ENCODE data around the gene GRM3. TPM values are rescaled to one million over a fixed set of nuclear protein-coding genes. Genes with fewer than 3 reads are reported as not detected.

GRM3 gene
- total RNA-seq, 2 donors from 2014 or later, result not detected

DNA sequence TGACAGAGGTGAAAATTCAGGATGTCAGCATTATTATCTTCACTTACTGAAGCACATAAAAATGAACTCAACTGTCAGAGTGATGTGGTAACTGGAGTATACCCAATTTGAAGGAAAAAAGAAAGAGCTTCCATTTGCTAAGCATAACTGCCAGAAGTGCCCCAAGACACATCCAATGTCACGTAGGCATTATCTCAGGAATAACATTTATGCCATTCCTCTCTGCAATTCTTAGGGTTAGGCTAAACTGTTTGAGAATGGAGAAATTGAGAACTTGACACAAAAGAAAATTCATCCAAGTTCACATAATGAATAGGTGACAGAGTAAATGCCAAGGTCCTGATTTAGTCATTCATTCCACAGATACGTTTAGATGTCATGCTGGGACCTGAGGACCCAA is 148.6 kb downstream of the GRM3 start:
- Histone ChIP-seq H3K4me1 (no peaks in the 10 kb centered on the region), H3K4me3 (no peak overlapping the region), H3K36me3 (no peaks in the 10 kb centered on the region), H3K9me3 (no peaks in the 10 kb centered on the region), H3K27me3 (no peaks in the 10 kb centered on the region), H3K27ac (no peak overlapping the region)
- TF ChIP-seq, protein P1, sequence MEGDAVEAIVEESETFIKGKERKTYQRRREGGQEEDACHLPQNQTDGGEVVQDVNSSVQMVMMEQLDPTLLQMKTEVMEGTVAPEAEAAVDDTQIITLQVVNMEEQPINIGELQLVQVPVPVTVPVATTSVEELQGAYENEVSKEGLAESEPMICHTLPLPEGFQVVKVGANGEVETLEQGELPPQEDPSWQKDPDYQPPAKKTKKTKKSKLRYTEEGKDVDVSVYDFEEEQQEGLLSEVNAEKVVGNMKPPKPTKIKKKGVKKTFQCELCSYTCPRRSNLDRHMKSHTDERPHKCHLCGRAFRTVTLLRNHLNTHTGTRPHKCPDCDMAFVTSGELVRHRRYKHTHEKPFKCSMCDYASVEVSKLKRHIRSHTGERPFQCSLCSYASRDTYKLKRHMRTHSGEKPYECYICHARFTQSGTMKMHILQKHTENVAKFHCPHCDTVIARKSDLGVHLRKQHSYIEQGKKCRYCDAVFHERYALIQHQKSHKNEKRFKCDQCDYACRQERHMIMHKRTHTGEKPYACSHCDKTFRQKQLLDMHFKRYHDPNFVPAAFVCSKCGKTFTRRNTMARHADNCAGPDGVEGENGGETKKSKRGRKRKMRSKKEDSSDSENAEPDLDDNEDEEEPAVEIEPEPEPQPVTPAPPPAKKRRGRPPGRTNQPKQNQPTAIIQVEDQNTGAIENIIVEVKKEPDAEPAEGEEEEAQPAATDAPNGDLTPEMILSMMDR (IDR thresholded peaks at IDR 0.05), result no peak
- no peak for DNase-seq (ENCODE audit: low spot score)

DNA sequence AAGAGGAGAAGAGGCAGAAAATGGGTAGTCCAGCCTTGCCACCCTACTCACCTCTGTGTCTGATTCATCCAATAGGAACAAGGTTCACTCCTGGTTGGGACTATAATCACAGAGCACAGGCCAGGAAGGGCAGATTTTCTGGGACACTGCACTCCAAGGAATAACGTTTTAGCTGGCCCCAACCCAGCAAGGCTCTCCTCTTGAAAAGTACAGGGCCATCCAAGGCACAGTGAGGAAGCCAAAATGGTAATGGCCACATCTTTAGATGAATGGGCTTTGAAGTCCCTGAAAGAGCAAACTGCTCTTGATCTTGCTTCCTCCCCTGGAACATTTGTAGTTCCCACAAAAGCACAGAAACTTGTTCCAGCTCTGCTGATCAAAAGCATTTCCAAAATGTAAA is 149.4 kb downstream of the GRM3 start:
- Histone ChIP-seq H3K9me3 (no peaks in the 10 kb centered on the region), H3K4me1 (no peaks in the 10 kb centered on the region), H3K27ac (no peak overlapping the region), H3K36me3 (no peaks in the 10 kb centered on the region), H3K27me3 (no peaks in the 10 kb centered on the region), H3K4me3 (no peak overlapping the region)
- TF ChIP-seq, protein P1 (IDR thresholded peaks at IDR 0.05), result no peak
- DNase-seq (ENCODE audit: low spot score), result no peak

DNA sequence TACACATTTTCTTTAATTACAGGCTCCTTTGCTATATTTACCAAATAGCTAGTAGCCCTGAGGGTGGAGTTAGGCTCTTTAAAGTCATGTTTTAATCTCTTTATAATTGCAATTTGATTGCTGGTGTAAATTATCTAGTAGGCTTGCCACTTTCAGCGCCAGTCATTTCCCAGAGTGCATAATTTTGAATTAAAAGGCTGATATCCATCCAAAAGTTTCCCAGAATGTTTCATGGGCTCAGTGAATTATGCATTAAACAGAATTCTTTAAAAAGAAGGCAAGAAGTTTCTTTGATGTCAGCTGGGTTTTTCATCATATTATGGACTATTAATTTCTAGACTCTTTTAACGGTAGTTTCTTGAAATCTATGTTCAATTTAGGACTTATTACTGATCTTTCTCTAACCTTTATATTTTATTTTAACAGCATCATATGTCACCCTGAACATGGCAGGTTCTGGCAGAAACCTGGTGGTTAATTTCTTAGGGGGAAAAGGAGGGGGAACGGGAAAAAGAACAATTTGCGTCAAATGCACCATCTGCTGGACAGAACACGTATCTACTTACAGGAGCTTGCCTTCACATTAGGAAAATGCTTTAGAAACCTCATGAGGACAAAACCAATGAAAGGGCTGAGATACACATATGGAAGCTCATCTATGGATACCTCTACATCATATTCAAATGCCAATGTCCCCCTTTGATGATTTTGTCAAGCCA is 171.1 kb downstream of the GRM3 start:
- TF ChIP-seq, protein P1 (IDR thresholded peaks at IDR 0.05), result peak in 1 of 2 donors; percentile 60

DNA sequence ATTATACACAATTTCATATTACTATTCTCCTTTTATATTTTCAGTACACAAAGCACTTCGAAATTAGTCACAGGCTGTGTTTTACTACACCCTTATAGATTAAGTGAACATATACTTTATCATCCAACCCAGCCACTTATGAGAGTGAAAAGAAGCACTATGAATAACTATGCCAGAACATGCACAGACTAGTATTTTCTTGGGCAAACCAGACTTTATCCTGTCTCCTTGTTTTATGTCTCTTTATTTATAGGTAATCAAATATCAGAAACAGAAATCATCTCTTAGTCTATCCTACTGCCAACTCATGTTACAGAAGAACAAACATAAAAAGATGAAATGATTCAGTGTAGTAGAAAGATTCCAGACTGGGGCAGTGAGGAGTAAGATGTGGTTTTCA is 171.8 kb downstream of the GRM3 start:
- H3K36me3 ChIP-seq, result no peaks in the 10 kb centered on the region
- TF ChIP-seq, protein P1 (IDR thresholded peaks at IDR 0.05), result no peak

More for the DNA sequence above, 171.1 kb downstream of the GRM3 start:
- Histone ChIP-seq H3K4me3 (no peak overlapping the region), H3K36me3 (no peaks in the 10 kb centered on the region), H3K27me3 (no peaks in the 10 kb centered on the region), H3K9me3 (no peaks in the 10 kb centered on the region), H3K4me1 (no peaks in the 10 kb centered on the region), H3K27ac (no peak overlapping the region)
- DNase-seq (ENCODE audit: low spot score), result no peak

DNA sequence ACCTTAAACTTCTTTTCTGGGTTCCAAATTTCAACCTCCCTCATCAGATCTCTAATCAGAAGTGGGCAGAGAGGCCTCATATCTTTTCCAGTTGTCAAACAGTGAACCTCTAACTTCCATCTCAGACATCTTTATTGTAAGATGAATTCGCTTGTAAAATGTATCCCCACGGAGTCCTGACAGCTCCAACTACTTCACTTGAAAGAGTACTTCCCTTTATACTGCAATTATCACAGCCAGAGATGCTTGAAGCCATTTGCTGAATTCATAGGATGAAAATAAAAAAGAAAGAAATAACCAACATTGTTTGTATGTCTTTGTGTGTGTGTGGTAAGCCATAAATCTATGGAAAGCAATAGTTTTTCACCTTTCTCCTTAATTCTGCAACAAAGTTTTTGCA is 175.2 kb downstream of the GRM3 start:
- Histone ChIP-seq H3K27ac (no peak overlapping the region), H3K4me3 (no peak overlapping the region), H3K27me3 (no peaks in the 10 kb centered on the region), H3K9me3 (no peaks in the 10 kb centered on the region), H3K36me3 (no peaks in the 10 kb centered on the region), H3K4me1 (no peaks in the 10 kb centered on the region)
- no peak for DNase-seq (ENCODE audit: low spot score)
- TF ChIP-seq, protein P1 (IDR thresholded peaks at IDR 0.05), result no peak

More for the DNA sequence above, 171.8 kb downstream of the GRM3 start:
- Histone ChIP-seq H3K4me3 (no peak overlapping the region), H3K27ac (no peak overlapping the region), H3K4me1 (no peaks in the 10 kb centered on the region), H3K9me3 (no peaks in the 10 kb centered on the region), H3K27me3 (no peaks in the 10 kb centered on the region)
- no peak for DNase-seq (ENCODE audit: low spot score)

DNA sequence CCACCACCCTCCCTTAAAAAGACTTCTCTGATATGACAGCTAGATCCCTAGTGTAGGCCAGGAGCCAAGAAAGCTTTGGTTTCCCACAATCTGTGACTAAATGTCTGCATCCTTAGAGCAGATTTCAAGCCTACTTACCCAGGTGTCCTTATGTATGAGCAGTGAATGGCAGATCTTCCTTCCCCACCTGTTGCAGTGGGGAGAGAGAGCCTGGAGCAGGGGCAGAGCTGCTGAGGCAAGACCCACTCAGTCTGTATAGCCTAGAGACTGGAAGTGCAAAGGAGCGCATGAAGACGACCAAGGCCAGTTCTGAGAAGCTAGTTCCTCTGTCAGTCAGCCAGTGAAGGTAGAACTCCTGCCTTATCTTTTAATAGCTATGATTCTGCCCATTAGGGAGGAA is 180.1 kb downstream of the GRM3 start:
- Histone ChIP-seq H3K4me3 (no peak overlapping the region), H3K4me1 (no peaks in the 10 kb centered on the region), H3K36me3 (no peaks in the 10 kb centered on the region), H3K27me3 (no peaks in the 10 kb centered on the region), H3K9me3 (no peaks in the 10 kb centered on the region), H3K27ac (no peak overlapping the region)
- TF ChIP-seq, protein P1 (IDR thresholded peaks at IDR 0.05), result no peak
- DNase-seq (ENCODE audit: low spot score), result no peak

Measured in right atrium auricular region (tissue), 2 donors.